A549 (cell line): Measurements from ENCODE around the gene ST14. TPM values are rescaled to one million over a fixed set of nuclear protein-coding genes. Genes with fewer than 3 reads are reported as not detected.

ENCODE experiments used
- ATAC-seq, 2 experiments: fragments of 200-7000 bp in 1 of 2; fragments of >200 bp in 1 of 2; cut with Nextera tagmentation in 1 of 2; cut with Tn5 transposase in 1 of 2; 3 replicates each; pipeline versions ENCODE4 v1.8.0 to v1.9.1; 2018 to 2020; ENCODE audit warnings: mild to moderate bottlenecking in 1 of 2, moderate library complexity in 1 of 2
- CTCF ChIA-PET: fragments of 300-600 bp; sonication (Branson Sonifier 250); formaldehyde crosslinking; extraction: SDS; loops from one replicate; lab custom pipeline; 2021; ENCODE audit warnings: antibody characterized with exemption, inconsistent platforms; lab: Yijun Ruan, JAX
- POLR2A ChIA-PET: fragments of 350-600 bp; formaldehyde crosslinking; extraction: SDS; loops from one replicate; lab custom pipeline; 2021; ENCODE audit warnings: antibody characterized with exemption, inconsistent platforms; lab: Yijun Ruan, JAX
- DNase-seq, 2 experiments: peaks; one replicate each; pipeline versions ENCODE4 v3.0.0 to v3.0.0-alpha.2; 2011 to 2016; ENCODE audit warnings: low read depth in 1 of 2, low spot score in 1 of 2
- FAIRE-seq: peaks from 2 replicates; lab custom pipeline; 2011; peaks lifted over from hg19 to GRCh38; lab: Jason Lieb, UNC
- H3K27ac ChIP-seq, 2 experiments: fragments of >200 bp; sonication (Bioruptor Twin); formaldehyde crosslinking; 3 replicates each; pipeline ENCODE4 v1.5.1; 2016 to 2017
- H3K4me1 ChIP-seq: fragments of >200 bp; sonication (Bioruptor Twin); formaldehyde crosslinking; 3 replicates; pipeline ENCODE4 v1.6.1; 2016
- H3K4me2 ChIP-seq: fragments of >200 bp; sonication (Bioruptor Twin); formaldehyde crosslinking; 3 replicates; pipeline ENCODE4 v1.6.1; 2016
- H3K4me3 ChIP-seq: fragments of >200 bp; sonication (Bioruptor Twin); formaldehyde crosslinking; 3 replicates; pipeline ENCODE4 v1.5.1; 2016
- H3K9me3 ChIP-seq: fragments of >200 bp; sonication (Bioruptor Twin); formaldehyde crosslinking; 3 replicates; pipeline ENCODE4 v1.6.1; 2016
- CEBPB ChIP-seq, 2 experiments: fragments of >200 bp in 1 of 2; sonication (Bioruptor Twin) in 1 of 2; formaldehyde crosslinking in 1 of 2; IDR thresholded peaks; 2 replicates each; pipeline ENCODE4 v1.6.1; 2012 to 2016
- E2F6 ChIP-seq: IDR thresholded peaks from 2 replicates; pipeline ENCODE4 v1.6.1; 2012; ENCODE audit warnings: low read depth, borderline replicate concordance
- EHMT2 ChIP-seq: fragments of 200-600 bp; sonication (generic); IDR thresholded peaks from 2 replicates; pipeline ENCODE4 v1.6.1; 2016; ENCODE audit warnings: antibody characterized with exemption, low read depth, mild to moderate bottlenecking, moderate library complexity
- EP300 ChIP-seq, 2 experiments: fragments of >200 bp; sonication (Bioruptor Twin); formaldehyde crosslinking; IDR thresholded peaks; 2 replicates in 1 of 2; 3 replicates in 1 of 2; pipeline ENCODE4 v1.6.1; 2016 to 2017
- FOSL2 ChIP-seq, 2 experiments: fragments of 450-650 bp in 1 of 2; fragments of >200 bp in 1 of 2; sonication (Bioruptor Twin) in 1 of 2; formaldehyde crosslinking; IDR thresholded peaks; 2 replicates each; pipeline versions ENCODE4 v1.5.0 to v1.6.1; 2016 to 2020; ENCODE audit warnings: mild to moderate bottlenecking in 1 of 2, moderate library complexity in 1 of 2
- FOXS1 ChIP-seq: fragments of 250-450 bp; sonication (Bioruptor Pico); IDR thresholded peaks from 2 replicates; pipeline ENCODE4 v1.5.0; 2020; ENCODE audit warnings: mild to moderate bottlenecking, moderate library complexity
- HEYL ChIP-seq: fragments of 250-450 bp; sonication (Bioruptor Pico); IDR thresholded peaks from 2 replicates; pipeline ENCODE4 v1.8.0; 2021; ENCODE audit warnings: mild to moderate bottlenecking, moderate library complexity
- JUNB ChIP-seq: fragments of >200 bp; sonication (Bioruptor Twin); formaldehyde crosslinking; IDR thresholded peaks from 2 replicates; pipeline ENCODE4 v1.6.1; 2016
- KDM1A ChIP-seq: fragments of 200-600 bp; sonication (generic); IDR thresholded peaks from 2 replicates; pipeline ENCODE4 v1.6.1; 2016; ENCODE audit warnings: low read depth, mild to moderate bottlenecking
- MAZ ChIP-seq: fragments of 150-350 bp; IDR thresholded peaks from 2 replicates; pipeline ENCODE4 v1.6.1; 2014; ENCODE audit warnings: antibody characterized with exemption, low read depth, low read length, borderline replicate concordance
- MYC ChIP-seq: IDR thresholded peaks from 2 replicates; pipeline ENCODE4 v1.6.1; 2012; ENCODE audit warnings: mild to moderate bottlenecking, inconsistent platforms, low read length, improper control_type of control experiment, borderline replicate concordance
- NFE2L2 ChIP-seq: fragments of 150-350 bp; conservative IDR thresholded peaks from 2 replicates; pipeline ENCODE4 v1.6.1; 2014; ENCODE audit warnings: low read length
- PHF8 ChIP-seq: fragments of 200-600 bp; sonication (generic); IDR thresholded peaks from 2 replicates; pipeline ENCODE4 v1.6.1; 2016; ENCODE audit warnings: low read depth, mild to moderate bottlenecking, antibody characterized with exemption, moderate library complexity, borderline replicate concordance
- POLR2AphosphoS2 ChIP-seq: conservative IDR thresholded peaks from 2 replicates; pipeline ENCODE4 v1.6.1; 2012; ENCODE audit warnings: low read length, improper control_type of control experiment, inconsistent platforms
- RAD21 ChIP-seq, 2 experiments: fragments of >200 bp in 1 of 2; sonication (Bioruptor Twin) in 1 of 2; formaldehyde crosslinking in 1 of 2; IDR thresholded peaks in 1 of 2; conservative IDR thresholded peaks in 1 of 2; 2 replicates in 1 of 2; 3 replicates in 1 of 2; pipeline ENCODE4 v1.6.1; 2012 to 2018; ENCODE audit warnings: inconsistent platforms in 1 of 2
- REST ChIP-seq: fragments of 200-600 bp; sonication (generic); IDR thresholded peaks from 2 replicates; pipeline ENCODE4 v1.6.1; 2016; ENCODE audit warnings: antibody characterized with exemption, mild to moderate bottlenecking, moderate library complexity
- RFX5 ChIP-seq: fragments of 450-650 bp; IDR thresholded peaks from 2 replicates; pipeline ENCODE4 v1.7.1; 2014; ENCODE audit warnings: antibody characterized with exemption, mild to moderate bottlenecking, moderate library complexity
- SMC3 ChIP-seq: fragments of >200 bp; sonication (Bioruptor Twin); formaldehyde crosslinking; IDR thresholded peaks from 3 replicates; pipeline ENCODE4 v1.6.1; 2018; ENCODE audit warnings: inconsistent platforms
- SREBF2 ChIP-seq: fragments of 450-650 bp; IDR thresholded peaks from 2 replicates; pipeline ENCODE4 v1.6.1; 2014; ENCODE audit warnings: mild to moderate bottlenecking, moderate library complexity
- ZC3H11A ChIP-seq: fragments of 450-650 bp; IDR thresholded peaks from 2 replicates; pipeline ENCODE4 v1.6.1; 2014; ENCODE audit warnings: antibody characterized with exemption, mild to moderate bottlenecking
- WGBS: methylation state at CpG from one replicate; pipeline ENCODE4 v1.1.6; 2017; ENCODE audit errors: missing lambda C conversion rate; 5-methylcytosine and 5-hydroxymethylcytosine counted together
- polyA plus RNA-seq, 4 experiments: library from polyadenylated mRNA; depleted of rRNA in 3 of 4; stranded (reverse); fragments of >200 nt; fragmentation: RNase III in 1 of 4; extraction: RNeasy Plus Mini Kit Qiagen cat#74134 plus additional on column Dnase treatment in 1 of 4; gene quantifications; 2 replicates in 3 of 4; 3 replicates in 1 of 4; pipeline ENCODE4 v1.2.3, GENCODE V29; 2011 to 2017
- TF ChIP-seq, protein P1 (sequence below): IDR thresholded peaks from 2 replicates; pipeline ENCODE4 v1.6.1; 2012
- TF ChIP-seq, protein P2 (sequence below): IDR thresholded peaks from 2 replicates; pipeline ENCODE4 v1.6.1; 2012
- TF ChIP-seq, protein P3 (sequence below): fragments of >200 bp; sonication (Bioruptor Twin); formaldehyde crosslinking; IDR thresholded peaks from 3 replicates; pipeline ENCODE4 v1.5.1; 2016

Gene ST14
- polyA plus RNA-seq, 2 of the 4 experiments (the other 2 are of a cell fraction), result 0.05 to 0.17 TPM

GRCh38 chr11:130212431-130212961, 52.9 kb downstream of the ST14 start:
- WGBS, result 16% methylated on average over 11 of the region's 11 CpGs
- POLR2A ChIA-PET, result no interaction called here
- FAIRE-seq (no peak), DNase-seq (no peak), ATAC-seq (peak; percentile 36 to 45; a peak in 4 of 6 replicates)
- Histone ChIP-seq H3K4me1 (no peaks in the 10 kb centered on the region), H3K9me3 (no peaks in the 10 kb centered on the region), H3K27ac (no peak overlapping the region), H3K4me2 (peak overlapping the region; percentile 74), H3K4me3 (no peak overlapping the region)
- TF ChIP-seq CEBPB (IDR thresholded peaks at IDR 0.05) (no peak), MAZ (no peak), PHF8 (no peak), FOSL2 (IDR thresholded peaks at IDR 0.05) (no peak), FOSL2 (CRISPR knock-in tag; IDR thresholded peaks at IDR 0.05) (no peak), RFX5 (no peak), E2F6 (no peak), EHMT2 (no peak), SREBF2 (no peak), NFE2L2 (no peak), KDM1A (no peak), JUNB (no peak), MYC (no peak), FOXS1 (CRISPR knock-in tag) (no peak), HEYL (CRISPR knock-in tag) (no peak), POLR2AphosphoS2 (no peak), ZC3H11A (no peak), REST (no peak), EP300 (IDR thresholded peaks at IDR 0.05) (no peak)
- TF ChIP-seq, protein P1, sequence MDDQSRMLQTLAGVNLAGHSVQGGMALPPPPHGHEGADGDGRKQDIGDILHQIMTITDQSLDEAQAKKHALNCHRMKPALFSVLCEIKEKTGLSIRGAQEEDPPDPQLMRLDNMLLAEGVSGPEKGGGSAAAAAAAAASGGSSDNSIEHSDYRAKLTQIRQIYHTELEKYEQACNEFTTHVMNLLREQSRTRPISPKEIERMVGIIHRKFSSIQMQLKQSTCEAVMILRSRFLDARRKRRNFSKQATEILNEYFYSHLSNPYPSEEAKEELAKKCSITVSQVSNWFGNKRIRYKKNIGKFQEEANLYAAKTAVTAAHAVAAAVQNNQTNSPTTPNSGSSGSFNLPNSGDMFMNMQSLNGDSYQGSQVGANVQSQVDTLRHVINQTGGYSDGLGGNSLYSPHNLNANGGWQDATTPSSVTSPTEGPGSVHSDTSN, result no peak
- CTCF ChIA-PET, result interaction anchor here (0.5 to 1.6 kb wide), 34 partner anchors 9 to 702 kb away, joined by 3 to 11 read pairs (median 4); partner anchors contain the start of gene ADAMTS8

DNA sequence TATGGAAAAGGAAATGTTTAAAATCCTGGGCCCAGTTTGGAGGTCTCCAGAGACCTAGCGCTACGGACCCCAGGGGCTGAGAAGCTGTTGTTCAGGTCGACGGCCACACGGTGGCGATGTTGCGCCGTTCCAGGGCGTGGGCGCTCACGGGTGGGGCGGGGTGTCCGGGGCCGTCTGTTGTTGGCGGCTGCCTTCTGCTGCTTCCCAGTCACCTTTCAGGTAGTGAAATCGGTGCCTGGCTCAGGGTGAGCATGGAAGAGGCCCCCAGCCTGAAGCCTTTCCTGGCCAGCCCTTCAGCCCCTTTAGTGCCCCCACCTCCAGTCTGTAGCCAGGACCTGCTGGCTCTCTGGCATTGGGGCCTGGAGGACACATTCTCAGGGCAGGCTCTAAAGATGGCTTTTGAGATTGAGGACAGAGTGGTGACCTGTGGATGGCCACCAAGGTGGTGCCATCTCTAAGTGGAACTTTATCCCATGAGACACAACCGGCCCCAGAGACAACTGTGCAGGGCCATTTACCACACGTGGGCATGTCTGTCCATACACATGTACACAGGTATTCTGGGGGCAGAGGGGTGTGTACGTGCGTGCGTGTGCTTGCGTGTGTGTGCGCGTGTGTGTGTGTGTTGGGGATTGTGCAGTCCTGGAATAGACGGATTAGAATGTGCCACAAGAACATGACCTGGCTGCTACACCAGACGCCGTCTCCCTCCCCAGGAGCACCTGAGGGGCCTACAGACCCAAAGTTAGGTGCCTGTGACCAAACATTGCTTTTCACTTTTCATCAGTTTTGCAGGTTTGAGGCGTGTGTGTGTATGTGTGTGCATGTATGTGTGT, 53.8 kb downstream of the ST14 start:
- ChIA-PET CTCF (interaction anchor here (0.6 to 1.6 kb wide), 34 partner anchors 10 to 701 kb away, joined by 3 to 11 read pairs (median 4); partner anchors contain the start of gene ADAMTS8), POLR2A (no interaction called here)
- H3K27ac ChIP-seq, result peak overlapping the region; percentile 56 to 69; a peak in 3 of 6 replicates
- peak overlapping the region; percentile 74 for H3K4me2 ChIP-seq
- 25% methylated on average over 19 of the region's 28 CpGs for WGBS
- DNase-seq (peak; percentile 20 to 58), FAIRE-seq (no peak), ATAC-seq (peak; percentile 65 to 93; a peak in 5 of 6 replicates)
- H3K4me3 ChIP-seq, result no peak overlapping the region
- TF ChIP-seq, protein P2, sequence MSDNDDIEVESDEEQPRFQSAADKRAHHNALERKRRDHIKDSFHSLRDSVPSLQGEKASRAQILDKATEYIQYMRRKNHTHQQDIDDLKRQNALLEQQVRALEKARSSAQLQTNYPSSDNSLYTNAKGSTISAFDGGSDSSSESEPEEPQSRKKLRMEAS, result no peak
- TF ChIP-seq, protein P3, sequence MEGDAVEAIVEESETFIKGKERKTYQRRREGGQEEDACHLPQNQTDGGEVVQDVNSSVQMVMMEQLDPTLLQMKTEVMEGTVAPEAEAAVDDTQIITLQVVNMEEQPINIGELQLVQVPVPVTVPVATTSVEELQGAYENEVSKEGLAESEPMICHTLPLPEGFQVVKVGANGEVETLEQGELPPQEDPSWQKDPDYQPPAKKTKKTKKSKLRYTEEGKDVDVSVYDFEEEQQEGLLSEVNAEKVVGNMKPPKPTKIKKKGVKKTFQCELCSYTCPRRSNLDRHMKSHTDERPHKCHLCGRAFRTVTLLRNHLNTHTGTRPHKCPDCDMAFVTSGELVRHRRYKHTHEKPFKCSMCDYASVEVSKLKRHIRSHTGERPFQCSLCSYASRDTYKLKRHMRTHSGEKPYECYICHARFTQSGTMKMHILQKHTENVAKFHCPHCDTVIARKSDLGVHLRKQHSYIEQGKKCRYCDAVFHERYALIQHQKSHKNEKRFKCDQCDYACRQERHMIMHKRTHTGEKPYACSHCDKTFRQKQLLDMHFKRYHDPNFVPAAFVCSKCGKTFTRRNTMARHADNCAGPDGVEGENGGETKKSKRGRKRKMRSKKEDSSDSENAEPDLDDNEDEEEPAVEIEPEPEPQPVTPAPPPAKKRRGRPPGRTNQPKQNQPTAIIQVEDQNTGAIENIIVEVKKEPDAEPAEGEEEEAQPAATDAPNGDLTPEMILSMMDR, result peak; percentile 75
- TF ChIP-seq SMC3 (peak; percentile 77), RAD21 (conservative IDR thresholded peaks at IDR 0.05 in 1 of 2, IDR thresholded peaks at IDR 0.05 in 1 of 2) (peak; percentile 84 to 89)
- no peaks in the 10 kb centered on the region for H3K9me3 ChIP-seq
- H3K4me1 ChIP-seq, result no peaks in the 10 kb centered on the region
